HG02798 (cell line): ENCODE results near the gene LPIN1.
"Not testable (repeated sequence)": the region's sequence is repeated elsewhere in the genome, so short reads cannot be mapped to it uniquely, and the experiment has no call there.

Experiments
- ATAC-seq: cut with Tn5 transposase; IDR thresholded peaks from one replicate; pipeline ENCODE4 v1.9.1; 2021; ENCODE audit warnings: mild to moderate bottlenecking; ENCODE audit not compliant: unreplicated experiment, poor library complexity

LPIN1 gene

DNA sequence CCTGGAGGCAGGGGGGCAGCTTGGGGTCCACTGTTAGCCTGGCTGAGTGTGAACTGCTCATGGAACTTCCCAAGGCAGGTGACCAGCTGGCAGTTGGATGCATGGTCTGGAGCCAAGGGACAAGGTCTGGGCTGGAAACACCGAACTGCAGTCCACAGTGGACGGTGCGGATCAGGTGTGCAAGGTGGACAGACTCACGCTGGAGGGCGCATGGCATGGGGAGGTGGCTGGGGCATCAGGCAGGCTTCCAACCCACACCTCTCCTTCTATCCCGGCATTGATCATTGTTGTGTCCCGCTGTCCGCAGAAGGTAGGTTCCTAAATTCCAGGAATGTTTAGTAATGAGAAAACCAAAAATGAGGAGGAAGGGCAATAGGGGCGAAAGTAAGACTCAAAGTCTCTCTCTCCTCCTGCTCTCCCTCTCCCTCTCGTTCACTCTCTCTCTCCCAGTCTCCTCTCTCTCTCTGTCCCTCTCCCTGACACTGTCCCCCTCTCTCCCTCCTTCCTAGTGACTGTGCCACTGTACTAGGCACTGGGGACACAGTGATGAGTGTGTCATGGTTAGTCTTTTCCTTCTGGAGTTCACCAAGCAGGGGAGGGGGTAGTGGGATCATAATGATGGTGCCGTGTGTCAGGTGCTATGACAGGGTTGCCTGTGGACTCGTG is 30.3 kb upstream of the LPIN1 start:
- no peak for ATAC-seq

DNA sequence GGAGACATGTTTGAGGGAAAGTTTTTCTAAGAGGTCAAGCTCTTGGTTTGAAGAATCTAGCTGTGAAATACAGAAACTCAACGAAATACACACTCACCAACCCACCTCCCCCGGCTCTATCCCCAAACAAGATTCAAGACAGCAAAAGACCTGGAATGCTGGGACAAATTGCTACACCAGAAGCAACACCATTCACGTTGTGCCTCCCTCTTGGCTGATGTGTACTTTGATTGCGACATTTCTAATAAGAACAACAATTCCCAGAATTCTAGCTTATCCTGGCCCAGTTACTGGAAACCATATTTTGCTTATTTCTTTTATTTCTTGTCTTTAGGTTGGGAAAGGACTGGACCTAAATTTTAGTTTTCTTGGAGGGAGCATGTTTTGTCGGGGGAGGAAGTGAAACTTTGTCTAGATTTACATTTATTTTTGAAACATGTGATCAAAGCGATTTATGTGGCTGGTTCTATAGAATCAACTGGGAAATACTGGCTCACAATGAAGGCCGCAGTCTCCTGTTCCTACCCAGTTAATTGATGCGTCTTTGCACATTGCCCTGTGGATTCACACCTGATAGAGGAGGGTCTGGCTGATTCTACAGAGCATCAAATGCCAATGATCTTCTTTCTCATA is 29.6 kb upstream of the LPIN1 start:
- no peak for ATAC-seq

DNA sequence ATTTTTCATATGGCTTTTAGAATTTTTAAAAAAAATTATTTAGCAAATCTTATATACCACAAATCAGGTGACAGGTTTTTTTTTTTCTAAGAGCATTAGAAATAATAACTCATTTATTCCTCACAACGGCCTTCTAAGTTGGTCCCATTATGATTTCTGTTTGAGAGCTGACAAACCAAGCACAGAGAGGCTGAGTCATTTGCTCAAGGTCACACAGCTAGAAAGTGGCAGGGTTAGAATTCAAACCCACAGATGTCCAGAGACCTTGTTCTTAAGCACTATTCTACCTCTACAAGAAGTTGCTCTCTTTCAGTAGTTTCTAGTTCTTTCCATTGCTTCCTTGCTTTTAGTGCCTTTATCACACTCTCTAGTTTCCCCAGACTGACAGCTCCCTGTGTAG is 28.8 kb upstream of the LPIN1 start:
- no peak for ATAC-seq

DNA sequence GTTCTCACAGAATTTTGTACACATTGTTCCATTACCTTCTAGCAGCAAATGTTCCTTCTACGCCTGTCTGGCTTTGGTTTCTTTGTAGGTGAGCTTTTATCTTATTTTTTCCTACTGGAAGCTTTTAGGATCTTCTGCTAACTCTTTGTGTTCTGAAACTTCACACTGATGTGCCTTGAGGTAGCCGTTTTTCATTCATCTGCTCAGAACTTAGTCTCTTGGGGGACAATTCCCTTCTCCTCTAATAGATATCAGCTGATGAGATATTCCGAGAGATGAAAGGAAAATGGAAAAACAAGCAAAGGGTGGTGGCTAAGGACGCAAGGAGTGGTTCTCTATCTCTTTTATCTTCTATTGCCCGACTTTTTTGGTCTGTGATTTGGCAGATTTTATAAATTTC is 27.8 kb upstream of the LPIN1 start:
- ATAC-seq: no peak

DNA sequence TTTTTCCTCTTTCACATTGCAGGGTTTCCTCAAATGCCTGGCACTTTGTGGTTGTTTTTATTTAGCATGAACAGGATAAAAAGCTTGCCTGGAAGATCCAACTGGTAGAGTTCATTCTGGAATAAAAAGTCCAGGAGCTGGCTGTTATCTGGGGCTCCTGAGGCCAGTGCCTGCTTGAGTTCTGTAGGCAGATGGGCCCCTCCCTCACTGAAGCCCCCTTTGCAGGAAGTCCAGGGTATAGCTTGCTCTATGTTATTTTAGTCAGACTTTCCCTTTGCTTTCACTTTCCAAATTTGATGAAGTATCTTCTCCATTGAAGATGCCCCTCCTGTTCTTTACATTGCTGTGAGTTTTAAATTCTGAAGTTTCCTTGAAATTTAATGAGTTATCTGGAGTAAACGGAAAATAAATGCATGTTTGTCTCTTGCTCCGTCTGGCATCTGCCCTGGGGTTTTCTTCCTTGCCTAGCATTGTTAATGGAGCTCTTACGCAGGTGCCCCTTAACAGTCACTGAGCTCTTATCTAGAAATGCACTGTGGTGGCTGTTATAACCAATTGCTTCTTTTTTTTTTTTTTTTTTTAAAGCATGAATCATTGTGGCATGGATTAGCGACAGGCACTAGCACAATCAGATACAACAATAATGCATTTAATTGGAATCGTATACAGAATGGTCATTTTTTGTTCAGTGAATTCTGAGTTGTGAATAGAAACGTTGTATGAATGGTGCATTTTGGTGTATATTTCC is 27.0 kb upstream of the LPIN1 start:
- ATAC-seq: no peak

DNA sequence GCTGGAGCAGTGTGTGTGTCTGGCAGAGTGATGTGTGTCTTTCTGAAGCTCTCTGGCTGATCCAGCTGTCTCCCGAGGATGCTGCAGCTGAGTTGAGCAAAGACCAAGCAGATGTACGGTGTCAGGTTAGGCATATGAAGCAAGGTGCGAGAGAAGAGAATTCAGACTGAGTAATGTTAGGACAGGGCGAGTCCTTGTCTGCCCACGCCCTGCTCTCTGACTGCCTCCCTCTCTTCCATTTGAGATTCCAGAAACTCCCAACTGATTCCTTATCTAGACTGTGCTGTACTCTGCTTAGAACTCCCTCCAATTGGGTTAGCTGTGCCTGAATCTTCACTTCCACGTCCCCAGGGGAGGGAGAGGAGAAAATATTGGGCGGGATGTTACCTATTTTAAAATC is 25.7 kb upstream of the LPIN1 start:
- no peak for ATAC-seq

DNA sequence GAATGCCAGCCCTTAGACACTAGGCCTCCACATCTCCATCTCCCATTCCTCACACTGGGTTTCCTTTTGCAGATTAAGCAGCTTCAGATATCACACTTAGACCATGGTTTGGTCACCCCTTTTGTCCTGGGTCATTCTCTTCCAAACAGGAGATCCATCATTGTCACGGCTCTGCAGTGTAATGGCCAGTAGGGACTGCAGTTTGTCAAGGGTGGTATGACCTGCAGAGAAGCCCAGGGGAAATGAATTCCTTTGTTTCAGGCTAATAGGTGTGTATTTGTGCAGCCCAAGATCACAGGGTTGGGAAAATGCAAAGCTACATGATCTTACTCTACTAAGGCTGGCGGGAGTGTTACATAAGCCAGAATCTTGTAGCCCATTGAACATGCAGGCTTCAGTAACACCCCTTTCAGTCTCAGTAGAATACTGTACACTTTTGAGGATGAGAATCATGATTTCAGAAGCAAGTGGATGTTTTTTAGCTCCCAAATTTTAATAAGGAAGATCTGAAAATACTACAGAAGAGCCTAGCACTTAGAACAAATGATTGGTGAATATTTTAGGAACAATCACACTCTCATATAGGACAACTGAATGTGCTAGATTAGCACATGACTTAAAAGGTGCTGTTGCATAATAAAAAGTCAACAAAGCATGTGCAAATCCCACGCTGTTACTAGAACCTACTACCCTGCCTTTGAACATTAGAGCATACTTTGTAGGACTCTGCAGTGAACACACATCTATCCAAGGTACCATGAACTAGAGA is 24.0 kb upstream of the LPIN1 start:
- ATAC-seq: no peak

DNA sequence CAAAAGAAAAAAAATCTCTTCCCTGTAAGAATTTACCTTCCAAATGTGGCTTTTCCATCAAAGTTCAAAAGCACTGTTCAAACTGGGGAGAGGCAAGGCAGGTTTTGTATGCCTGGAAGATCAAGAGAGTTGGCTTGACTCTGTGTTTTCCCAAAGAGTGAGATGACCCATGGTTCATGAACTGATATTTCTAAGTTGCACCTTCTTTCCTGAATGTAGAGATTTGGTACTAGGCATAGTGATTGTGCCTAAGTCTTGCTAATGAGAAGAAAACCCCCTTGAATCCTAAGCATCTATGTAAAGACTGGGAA is 23.4 kb upstream of the LPIN1 start:
- ATAC-seq: no peak

DNA sequence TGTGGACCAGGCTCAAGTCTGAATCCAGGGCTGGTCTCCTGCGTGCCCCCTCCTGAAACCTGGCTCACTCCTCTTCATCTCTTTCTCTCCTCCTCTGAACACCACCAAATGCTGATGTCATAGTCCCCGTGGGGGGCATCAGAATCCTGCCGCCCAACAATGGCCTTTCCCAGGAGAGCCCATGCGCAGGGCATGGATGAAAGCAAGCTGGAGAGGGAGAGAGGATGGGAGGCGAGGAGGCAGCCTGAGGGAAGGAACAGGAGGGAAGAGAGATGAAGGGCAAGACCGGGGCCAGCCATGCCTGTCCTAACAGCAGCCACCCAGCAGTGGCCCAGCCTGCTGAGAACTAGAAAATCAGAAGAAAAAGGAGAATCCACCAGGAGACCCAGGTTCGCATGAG is 22.3 kb upstream of the LPIN1 start:
- no peak for ATAC-seq

DNA sequence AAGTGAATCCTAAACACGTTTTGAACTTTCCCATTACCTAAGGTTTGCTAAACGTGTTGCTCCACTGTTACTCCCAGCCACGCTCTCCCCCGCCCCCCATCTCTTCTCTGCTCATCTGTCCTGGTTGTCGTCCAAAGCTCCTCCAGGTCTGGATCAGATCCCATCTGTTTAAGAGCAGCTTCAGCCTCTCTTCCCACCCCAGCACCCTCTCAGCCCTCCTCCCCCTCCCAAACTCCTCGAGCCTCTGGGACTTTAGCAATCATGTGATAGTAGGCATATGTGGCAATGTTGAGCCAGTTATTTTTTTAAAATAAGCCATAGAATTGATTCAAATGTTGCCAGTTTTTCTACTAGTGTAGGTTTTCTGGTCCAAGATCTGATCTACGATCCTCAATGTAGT is 20.0 kb upstream of the LPIN1 start:
- ATAC-seq: no peak

DNA sequence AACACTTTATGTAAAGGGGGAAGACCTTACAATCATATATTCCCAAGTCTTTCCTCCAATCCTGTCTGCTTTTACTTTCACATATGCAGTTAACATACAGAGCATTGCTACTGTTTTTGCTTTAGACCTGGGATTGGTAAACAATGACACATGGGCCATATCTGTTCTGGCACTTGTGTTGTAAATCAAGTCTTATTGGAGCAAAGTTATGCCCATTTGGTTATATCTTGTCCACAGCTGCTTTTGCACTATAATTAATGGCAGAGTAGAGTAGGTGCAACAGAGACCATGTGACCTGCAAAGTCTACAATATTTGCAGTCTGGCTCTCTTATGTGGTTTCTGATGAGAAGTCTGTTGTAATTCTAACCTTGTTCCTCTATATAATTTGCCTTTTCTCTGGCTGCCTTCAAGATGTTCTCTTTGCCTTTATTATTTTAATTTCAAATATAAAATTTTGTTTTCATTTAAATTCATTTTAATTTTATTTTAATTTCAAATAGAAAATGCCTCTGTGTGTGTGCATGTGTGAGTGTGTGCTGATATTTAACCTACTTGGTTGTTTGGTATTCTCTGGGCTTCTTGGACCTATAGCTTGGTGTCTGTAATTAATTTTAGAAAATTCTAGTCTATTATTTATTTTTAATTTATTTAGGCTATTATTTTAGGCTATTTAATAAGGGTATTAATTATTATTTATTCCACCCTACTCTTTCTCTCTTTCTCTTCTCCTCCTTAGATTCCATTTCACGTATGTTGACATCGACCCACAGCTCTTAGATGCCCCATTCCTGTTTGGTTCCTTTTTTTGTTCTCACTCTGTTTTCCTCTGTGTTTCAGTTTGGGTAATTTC is 16.8 kb upstream of the LPIN1 start:
- no peak for ATAC-seq

DNA sequence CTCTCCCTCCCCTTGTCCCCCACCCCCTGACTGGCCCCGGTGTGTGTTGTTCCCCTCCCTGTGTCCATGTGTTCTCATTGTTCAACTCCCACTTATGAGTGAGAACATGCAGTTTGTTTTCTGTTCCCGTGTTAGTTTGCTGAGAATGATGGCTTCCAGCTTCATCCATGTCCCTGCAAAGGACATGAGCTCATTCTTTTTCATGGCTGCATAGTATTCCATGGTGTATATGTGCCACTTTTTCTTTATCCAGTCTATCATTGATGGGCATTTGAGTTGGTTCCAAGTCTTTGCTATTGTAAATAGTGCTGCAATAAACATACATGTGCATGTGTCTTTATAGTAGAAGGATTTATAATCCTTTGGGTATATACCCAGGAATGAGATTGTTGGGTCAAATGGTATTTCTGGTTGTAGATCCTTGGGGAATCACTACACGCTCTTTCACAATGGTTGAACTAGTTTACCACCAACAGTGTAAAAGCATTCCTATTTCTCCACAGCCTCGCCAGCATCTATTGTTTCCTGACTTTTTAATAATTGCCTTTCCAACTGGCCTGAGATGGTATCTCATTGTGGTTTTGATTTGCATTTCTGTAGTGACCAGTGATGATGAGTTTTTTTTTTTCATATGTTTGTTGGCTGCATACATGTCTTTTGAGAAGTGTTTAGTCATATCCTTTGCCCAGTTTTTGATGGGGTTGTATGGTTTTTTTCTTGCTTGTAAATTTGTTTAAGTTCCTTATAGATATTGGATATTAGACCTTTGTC is 15.0 kb upstream of the LPIN1 start:
- not testable (repeated sequence) for ATAC-seq

DNA sequence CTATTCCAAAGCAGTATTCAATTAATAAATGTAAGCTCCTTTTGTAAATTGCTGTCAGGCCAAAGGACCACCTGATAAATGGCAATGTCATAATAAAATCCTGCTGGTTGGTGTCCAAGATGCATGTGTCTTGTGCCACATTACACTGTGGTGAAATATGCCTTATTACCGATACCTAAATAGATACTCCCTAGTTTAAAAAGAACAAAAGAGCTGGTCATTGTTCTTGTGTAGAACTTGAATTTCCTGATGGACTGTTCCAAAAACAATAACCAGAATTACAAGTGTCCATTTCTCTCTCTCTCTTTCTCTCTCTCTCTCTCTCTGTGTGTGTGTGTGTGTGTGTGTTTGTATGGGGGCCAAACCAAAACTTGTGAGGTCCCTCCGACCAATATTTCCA is 13.8 kb upstream of the LPIN1 start:
- no peak for ATAC-seq

DNA sequence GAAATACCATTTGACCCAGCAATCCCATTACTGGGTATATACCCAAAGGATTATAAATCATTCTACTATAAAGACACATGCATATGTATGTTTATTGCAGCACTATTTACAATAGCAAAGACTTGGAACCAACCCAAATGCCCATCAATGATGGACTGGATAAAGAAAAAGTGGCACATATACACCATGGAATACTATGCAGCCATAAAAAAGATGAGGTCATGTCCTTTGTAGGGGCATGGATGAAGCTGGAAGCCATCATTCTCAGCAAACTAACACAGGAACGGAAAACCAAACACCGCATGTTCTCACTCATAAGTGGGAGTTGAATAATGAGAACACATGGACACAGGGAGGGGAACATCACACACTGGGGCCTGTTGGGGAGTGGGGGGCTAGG is 8.6 kb upstream of the LPIN1 start:
- ATAC-seq: not testable (repeated sequence)

DNA sequence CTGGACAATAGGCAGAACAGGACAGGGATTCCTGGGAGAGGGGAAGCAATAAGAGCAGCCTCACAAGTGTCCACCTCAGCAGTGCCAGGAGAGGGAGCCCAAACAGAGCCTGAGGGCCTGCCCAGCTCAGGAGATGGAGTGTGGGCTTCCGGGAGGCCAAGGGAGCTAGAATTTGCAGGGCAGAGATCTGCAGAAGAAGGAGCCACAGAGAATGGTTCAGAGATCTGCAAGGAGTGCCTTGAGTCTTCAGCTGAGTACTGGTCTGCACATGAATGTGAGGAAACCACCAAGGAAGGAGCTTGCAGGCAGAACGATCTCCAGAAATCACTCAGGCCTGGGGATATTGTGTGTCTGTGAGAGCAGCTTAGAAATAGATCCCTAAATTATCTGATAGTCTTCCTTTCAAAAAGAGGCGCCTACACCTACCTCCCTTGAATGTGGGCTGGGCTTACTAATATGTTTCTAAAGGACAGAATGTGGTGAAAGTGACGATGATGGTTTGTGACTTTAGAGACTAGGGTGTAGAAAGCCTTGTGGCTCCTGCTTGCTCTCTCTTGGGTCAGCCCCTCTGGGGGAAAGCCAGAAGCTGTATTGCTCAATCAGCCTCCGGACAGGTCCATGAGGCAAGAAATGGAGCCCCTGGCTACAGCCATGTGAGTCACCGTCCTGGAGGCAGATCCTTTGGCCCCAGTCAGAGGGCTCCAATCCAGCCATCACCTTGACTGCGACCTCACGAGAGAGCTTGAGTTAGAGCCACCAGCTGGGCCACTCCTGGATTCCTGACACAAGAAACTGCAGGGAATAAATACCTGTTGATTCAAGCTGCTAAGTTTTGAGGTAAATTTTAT is 7.6 kb upstream of the LPIN1 start:
- peak; percentile 85 for ATAC-seq

DNA sequence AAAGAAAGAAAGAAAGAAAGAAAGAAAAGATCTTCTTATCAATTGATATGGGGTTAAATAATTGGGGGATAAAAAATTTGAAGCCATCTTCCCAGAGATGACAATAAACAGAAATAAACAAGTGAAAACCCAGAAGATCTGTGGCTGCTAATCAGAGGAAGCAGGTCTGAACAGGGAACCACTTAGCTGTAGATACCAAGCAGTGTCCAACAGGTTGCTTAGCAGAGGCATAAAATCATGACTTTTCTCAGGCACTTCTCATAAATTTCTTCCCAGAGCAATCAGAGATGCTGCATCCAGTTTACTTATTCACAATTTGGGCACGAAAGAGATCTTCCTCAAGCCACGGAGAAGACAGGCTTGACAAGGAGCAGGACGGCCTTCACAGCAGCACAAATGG is 5.7 kb upstream of the LPIN1 start:
- ATAC-seq: no peak

DNA sequence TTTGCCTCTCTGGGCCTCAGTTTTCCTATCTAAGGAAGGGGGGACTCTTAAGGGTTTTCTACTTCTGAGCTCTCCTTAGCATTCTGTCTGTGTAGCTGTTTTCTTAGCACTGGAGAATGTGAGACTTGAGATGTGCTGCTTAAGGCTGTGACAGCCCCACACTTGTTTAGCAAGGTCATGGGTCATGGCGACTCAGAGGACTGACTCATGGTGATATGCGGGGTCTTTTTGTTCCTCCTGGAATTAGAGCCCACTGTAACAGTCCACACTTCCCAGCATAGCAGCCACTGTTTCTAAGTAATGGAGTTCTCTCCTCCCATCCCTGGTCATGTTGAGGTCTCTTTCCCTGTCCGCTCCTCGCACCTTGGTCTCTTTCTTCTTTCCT is 4.1 kb upstream of the LPIN1 start:
- no peak for ATAC-seq

DNA sequence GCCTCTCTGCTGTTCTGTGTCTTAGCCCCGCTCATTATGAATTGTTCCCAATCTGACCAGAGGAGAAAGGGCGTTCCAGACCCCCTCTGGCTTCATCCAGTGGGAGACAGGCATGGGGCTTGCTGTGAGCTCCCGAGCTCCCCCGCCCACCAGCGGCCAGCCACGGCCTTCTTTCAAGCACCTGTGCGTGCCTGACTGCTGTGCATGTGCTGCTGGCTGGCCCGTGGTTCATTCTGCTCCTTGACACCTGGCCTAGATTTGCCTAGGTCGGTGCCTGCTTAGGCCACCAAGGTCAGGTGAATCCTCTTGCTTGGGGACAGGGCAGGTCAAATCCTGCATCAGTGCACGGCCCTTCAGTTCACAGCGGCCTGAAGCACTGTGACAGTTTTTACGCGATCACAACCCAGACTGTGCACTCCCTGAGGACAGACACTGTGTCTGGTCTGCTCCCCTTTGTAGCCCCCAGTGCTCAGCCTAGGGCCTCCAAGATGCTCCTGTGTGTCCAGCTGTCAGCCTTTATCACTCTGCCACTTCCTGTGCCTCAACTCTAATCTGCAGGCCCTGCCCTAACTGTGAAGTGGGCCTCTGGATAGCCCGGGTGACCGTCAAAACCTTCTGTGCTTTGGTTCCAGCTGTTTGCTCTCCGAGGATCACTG is 3.6 kb upstream of the LPIN1 start:
- ATAC-seq: no peak
